GM19043 (cell line): Measurements from ENCODE around the gene FAM53C.
"Not testable (repeated sequence)": the region's sequence is repeated elsewhere in the genome, so short reads cannot be mapped to it uniquely, and the experiment has no call there.

Experiments
- ATAC-seq: cut with Tn5 transposase; IDR thresholded peaks from one replicate; pipeline ENCODE4 v1.9.1; 2021; ENCODE audit warnings: low read depth; ENCODE audit not compliant: unreplicated experiment

FAM53C gene

DNA sequence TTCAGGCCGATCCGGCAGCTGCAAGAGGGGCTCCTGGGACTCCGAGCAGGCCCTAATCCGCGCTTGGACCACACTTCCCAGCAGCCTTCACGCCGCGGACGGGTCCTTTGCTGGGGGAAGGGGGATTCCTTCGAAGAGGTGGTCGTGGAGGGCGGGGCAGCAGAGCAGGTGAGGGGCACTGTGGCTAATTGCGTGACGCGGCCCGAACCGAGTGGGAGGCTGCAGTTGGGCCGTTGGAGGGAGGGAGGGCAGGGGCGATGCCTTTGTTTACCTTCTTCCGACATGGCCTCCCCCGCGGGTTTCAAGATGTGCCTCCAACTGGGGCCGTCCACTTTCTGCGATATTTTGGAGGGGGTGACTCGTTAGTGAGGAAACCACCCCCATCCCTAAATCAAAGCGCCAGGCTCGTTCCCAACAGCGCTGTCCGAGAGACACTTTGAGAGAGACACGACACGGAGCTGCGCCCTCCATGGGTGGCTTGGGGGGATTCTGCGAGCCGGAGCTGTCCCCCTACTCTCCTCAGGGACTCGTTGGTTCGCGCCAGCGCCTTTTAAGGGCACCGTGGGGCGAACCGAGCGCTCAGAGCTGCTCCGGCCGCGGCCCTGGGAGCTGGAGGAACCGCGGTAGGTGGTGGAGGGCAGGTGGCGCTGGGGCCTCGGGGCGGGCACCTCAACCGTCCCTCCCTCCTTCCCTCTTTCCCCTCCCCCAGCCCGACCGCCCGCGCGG, at the start of gene FAM53C:
Gene FAM53C (plus strand): TSS at position 582 of the 726 bp plus-strand sequence. CDS start 3,070 bp downstream, outside the sequence.
- peak; percentile 84 for ATAC-seq

DNA sequence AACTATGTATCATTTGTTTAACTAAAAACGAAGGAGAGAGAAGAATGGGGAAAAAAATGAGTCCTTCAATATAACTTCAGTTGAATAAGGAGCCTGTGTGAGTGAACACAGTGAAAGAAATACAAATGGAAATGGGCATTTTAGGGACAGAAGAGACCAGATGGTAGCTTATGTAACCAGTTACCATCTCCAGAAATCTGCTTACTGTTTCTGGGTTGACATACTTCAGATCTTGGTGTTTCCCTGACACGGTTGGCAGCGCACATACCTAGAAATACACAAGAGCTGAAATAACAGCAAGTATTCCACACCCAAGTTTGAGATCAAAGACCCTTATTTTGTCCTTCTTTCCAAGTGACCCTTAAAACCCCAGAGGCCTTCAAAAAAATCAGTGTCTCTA, 48.8 kb upstream of the FAM53C start:
- no peak for ATAC-seq

DNA sequence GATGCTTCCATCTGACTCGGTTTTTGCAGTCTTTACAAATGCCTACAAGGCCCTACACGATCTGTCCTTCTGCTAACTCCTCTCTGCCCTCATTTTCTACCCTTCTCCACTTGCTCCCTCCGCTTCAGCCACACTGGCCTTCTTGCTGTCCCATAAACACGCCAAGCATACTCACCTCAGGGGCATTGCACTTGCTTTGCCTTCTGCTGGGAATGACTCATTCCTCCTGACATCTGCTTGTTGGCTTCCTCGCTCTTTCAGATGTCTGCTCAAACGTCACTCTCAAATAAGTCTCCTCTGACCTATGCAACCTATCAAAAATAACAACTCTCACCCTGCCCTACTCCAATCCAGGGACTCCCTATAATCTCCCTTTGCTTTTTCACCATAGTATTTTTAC, 34.7 kb upstream of the FAM53C start:
- ATAC-seq = no peak

DNA sequence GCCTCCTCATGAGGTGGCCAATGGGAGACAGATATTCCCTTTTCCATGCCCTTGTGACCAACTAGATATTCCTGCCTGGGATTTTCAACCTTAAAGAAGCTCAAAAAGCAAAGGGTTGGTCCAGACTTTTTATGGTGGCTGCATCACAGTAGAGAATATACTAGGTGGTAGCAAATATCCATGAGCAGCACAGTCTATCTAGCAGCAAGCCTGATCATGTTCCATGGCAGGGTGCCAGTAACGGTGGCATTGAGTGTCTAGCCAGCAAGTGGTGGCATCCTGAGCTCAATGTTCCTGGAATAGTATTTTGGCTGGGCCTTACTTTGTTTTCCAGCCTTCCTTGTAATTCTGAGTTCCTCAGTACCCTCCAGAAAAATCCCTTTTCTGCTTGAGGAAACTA, 32.3 kb upstream of the FAM53C start:
- no peak for ATAC-seq

DNA sequence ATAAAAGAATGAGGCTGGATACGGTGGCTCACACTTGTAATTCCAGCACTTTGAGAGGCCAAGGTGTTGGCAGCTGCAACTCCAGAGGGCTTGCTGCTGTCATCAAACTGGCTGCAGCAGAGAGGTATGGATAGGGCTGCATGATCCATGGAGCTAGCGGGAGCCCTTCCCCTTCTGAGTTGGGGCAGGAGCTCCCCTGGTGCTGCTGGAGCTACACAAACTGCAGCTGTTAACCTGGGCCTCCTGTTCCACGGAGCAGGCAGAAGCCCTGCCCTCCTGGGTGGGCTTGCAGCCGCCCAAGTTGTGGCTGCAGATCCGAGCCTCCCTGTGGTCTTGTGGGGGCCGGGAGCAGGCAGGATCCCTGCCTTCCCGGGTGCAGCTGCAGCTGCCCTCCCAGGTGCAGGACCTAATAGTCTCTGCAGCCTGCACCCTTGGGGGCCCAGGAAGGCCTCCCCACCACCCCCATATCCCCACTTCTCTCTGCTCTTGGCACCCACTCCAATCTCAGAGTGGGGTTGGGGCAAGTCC, 22.3 kb upstream of the FAM53C start:
- no peak for ATAC-seq

DNA sequence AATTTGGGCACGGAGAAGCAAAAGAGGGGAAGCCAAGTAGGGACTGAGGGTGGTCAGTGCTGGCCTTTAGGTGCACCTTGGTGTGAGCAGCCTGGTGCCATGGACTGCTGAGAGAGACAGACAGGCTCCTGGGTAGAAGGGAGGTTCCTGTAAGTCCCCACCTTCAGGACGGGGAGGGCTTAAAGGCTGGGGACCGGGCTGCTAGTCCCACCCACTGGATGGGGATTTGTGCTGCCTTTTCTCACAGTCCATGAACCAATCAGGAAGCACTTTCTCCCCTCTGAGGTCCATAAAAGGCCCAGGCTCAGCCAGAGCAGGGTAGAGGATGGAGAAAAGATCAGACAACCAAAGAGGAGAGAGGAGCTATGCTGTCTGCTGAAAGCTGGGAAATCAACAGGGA, 21.7 kb upstream of the FAM53C start:
- ATAC-seq = no peak

DNA sequence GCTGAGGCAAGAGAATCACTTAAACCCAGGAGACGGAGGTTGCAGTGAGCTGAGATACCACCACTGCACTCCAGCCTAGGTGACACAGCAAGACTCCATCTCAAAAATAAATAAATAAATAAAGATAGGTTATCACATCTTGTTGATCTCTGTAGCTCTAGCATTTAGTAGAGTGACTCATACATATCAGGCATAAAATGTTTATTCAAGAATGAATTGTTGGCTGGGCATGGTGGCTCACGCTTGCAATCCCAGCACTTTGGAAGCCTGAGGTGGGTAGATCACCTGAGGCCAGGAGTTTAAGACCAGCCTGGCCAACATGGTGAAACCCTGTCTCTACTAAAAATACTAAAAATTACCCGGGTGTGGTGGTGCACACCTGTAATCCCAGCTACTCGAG, 19.9 kb upstream of the FAM53C start:
- ATAC-seq = not testable (repeated sequence)

DNA sequence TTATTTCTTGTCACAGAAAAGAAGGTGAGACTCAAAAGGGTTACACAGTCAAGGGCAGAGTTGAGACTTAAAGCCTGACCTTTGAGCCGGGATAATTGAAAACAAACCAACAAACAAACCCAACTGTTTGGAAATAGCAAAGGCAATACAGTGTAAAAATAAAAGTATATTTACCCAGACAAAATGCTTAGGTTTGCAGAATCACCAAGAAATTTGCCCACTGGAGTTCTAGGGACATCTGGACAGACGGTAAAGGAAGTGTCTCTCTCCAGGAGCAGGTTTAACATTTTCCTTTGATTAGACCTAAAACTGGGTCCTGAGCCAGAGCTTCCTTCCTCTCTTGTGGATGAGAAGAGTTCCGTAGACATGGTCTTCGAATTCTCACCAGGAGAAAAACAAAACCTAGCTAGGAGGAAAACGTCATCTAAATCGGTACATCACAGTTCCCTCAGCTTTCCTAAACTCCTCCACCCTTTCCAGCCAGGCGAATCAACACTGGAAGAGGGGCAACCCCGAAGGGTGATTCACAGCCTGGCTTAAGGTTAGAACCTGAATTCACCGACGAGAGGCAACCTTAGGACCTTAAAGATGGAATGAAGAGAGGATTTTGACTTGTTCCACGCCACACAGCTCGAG, 7.1 kb upstream of the FAM53C start:
- ATAC-seq = no peak

DNA sequence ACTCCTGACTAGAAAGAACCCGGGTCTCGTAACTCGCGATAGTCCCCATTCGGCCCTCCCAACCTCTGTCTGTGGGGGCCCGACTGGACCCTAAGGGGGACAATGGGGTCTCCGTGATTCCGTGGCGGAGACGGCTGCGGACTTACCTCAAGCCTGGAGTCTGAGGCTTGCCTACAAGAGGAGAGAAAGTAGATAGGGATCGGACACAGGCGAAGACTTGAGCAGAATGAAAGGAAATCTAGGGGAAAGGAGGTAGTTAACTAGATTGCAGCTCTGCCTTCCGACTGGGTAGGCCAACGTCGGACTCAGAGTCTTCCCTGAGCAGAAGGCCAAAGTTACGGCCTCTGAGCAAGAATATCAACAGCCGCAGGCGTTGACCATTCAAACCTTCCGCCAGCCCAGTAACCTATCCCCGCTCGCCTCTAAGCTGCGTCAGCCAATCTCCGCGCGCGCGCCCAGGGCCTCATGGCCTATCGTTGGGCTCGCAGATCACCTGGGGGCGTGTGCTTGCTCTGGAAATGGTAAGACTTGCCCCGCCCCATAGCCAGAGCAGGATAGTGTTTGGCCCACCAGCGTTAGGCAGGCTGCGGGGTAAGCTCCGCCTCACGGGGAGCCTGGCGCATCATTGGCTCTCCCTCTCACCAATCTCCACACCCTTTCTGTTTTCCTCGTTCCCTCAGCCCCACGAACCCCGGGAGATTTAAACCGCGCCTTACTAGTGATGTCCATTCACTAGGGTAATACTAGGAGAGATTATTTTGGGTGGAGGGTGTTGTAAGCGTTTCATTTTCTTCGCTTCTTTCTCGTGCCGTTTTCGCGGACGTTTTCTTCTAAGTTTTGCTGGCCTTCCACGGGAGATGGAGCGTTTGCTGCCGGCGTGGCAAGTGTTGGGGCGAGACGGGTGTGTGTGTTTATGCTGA, 6.4 kb upstream of the FAM53C start, which contains the start of gene CDC25C:
Gene CDC25C (minus strand): TSS at position 356 of the 920 bp plus-strand sequence. CDS start 624 bp downstream, outside the sequence.
- ATAC-seq = peak; percentile 99

DNA sequence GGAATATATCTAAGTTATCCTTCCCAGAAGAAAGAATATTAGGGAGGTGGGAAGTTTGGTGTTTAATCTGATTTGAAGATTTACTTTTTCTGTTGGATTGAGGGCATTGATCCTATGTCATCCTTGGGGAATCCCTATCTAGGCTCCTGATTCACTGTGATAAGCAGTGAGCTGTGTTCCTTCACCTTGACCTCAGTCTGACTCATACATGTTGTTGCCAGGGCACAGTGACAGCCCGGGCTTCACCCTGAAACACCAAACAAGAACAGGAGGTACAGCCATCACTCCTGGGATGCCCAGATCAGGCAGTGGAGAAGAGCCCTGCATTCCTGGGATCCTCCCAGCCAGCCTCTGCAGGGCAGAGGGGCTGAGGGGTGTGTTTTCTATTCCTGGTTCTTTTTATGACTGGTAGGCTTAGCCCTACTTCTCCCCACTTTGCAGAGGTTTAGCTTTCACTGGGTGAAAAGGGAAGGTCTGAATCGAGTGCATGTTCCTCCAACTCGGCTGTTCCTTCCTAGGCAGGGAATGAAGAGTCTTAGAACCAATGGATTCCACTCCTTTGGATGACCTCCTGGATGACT, 3.1 kb upstream of the FAM53C start:
- ATAC-seq = no peak

DNA sequence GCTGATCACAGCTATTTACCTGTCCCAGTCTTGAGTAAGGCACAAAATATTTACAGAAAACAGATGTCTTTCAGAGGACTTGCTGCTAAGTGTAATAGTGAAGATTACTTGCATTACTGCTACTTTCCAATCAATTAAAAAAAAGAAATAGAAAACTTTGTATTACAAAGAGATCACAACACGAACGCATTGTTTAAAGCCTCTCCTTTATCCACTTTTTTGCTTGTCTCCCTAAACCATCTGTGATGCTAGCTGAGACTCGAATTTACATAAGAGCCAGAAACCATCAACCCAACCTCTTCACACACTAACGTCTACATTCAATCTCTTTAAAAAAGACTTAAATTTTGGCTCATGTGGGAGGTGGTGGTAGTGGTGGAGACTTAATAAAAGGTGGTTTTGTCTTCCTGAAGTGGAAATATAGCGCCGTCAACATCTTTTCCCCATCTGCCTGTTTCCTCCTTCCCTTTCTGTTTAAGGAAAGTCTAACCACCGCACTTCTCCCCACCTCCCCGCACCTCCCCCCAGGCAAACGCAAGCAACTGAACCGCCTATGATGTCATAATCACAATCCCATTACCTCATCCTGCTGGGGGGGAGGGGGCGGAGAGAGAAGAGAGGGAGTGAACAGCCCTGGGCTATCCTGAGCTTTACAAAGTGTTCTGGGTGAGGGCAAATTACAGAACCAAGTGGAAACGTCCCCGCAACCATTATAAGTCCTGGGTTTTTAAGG, 948 bp upstream of the FAM53C start:
- no peak for ATAC-seq

DNA sequence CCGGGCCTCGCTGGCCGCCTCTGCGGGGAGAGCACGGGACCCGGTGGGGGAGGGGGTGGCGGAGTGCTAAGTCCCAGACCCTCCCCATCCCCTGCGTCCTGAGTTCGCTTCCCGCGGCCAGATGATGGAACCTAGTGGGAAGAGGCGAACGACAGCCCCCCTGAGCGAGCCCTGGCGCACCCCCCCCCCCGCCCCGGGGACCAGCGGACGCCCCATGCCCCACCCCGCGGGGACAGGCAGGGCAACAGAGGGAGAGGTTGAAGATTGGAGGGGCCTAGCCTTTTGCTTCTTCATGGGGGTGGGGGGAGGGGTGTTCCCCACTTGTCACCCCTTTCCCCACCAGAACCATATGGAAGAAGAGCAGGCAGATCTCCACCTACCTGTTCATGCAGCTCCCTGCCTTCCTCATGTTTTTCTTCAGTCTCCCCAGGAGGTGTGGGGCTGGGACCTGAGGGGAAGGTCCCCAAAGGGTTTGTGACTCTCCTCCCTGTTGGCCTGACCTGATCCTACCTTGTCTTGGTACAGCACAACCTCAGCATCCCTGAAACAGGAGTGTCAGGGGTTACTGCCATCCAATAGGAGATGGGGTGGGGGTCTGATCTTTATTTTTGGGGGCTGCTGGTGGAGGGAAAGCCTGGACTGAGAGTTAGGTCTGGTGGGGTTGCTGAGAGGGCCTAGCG, 485 bp downstream of the FAM53C start:
- peak; percentile 13 for ATAC-seq

DNA sequence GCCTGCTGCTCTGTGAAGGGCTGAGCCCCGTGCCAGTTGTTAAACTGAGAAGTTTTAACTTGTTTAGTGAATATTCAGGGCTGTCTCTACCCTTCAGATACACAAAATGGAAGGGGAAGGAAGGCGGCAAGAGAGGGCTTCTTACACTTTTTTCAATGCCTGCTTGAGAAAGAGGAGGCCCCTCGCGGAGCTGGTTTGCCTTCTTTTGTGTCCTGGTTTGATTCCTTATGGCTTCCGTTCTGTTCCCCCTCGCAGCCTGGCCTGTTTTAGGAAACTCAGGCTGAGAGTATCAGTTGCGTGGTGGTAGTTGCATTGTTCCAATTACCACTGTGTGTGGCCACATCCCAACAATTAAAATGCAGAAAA, 1.0 kb downstream of the FAM53C start:
- no peak for ATAC-seq

DNA sequence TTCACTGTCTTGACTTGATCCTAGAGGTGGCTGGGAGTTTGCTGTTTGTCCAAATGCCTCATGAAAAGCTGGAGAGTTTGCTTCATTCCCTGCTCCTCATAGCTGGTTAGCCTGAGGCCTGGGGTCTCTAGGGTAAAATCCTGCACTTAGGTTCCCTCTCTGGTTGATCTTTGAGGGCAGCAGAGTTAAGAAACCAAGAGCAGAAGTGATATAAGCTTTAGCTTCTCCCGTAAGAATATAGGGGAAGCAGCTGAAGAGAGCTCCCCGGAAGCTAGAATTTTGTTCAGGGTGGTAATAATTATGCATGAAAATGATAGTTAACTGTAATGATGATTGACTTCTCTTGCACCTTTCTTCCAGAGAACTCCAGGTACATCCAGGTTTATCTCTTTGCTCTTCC, 1.4 kb downstream of the FAM53C start:
- ATAC-seq = no peak

DNA sequence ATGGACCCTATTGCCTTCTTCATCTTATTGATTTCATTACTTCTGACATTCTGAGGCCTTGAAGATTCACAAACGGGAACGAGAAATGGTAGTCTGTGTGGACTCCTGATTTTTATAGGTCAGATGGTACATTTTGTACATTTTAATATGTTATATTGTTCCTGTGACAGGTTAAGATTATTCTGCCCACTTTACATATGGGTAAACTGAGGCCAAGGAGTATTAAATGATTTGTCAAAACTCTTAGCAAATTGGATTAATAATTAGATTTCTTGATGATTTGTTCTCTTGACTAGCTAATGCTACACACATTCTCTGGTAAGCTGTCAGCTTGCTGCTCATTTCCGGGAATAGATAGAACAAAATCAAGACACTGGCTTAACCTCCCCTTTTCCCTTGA, 1.9 kb downstream of the FAM53C start:
- ATAC-seq = no peak

DNA sequence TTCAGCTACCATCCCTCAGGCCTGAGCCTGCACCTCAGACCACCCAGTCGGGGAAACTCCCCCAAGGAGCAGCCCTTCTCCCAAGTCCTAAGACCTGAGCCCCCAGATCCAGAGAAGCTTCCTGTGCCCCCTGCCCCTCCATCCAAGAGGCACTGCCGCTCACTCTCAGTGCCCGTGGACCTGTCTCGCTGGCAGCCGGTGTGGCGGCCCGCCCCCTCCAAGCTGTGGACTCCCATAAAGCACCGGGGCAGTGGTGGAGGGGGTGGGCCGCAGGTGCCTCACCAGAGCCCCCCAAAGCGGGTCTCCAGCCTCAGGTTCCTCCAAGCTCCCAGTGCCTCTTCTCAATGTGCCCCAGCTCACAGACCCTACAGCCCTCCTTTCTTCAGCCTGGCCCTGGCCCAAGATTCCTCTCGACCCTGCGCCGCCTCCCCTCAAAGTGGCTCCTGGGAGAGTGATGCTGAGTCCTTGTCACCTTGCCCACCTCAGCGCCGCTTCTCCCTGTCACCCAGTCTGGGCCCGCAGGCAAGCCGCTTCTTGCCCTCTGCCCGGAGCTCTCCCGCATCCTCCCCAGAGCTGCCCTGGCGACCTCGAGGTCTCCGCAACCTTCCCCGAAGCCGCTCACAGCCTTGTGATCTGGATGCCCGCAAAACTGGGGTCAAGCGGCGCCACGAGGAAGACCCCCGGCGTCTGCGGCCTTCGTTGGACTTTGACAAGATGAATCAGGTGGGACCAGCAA, 7.0 kb downstream of the FAM53C start:
- no peak for ATAC-seq

DNA sequence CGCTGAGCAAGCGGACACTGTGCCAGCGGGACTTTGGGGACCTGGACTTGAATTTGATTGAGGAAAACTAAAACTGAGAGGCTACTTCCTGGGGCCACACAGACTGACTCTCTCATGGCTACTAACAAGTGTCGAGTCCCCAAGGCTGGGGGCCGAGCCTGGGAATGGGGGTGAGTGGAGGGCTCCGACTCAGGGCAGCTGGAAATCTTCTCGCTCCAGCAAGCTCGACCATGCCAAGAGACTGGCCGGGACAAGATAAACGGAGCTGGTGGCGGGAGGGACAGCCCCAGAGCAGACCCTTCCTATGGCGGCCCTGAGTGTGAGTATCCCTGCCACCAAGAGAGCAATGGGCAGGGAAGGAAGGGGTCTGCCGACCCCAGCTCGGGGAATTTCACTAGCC, 8.8 kb downstream of the FAM53C start:
- ATAC-seq = no peak

DNA sequence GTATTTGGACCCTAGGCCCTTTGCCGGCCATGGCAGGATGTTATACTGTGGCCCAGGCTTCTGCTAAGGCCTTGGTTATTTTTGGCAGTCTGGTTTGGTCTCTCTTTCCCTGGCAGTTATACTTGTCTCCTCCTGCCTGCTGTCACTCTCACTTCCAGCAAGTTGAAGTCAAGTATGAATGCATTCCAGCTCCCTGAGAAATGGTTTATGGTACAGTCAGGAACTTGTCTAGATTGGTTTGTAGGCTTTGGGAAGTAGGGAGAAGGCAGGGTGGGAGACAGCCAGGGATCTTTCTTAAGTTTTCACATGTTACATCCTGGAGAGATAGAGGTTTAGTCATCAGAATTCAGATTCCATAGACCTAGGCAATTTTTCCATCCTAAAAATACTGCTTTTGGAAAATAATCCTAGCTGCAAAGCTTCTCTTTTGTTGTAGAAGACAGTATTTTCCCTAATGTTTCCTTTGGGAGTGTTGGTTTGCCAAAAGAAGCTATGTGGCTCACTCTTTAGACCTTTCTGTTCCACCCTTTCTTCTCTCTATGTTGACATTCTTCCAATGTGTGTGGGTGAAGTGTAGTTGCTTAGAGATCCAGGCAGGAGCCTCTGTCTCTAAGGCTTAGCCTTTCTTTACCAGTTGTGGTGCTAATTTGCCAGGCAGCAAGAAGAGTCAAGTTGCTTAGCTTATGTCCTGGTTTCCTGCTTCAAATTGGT, 11.9 kb downstream of the FAM53C start:
- no peak for ATAC-seq
